CD4-positive, alpha-beta memory T cell (primary cell): Measurements from ENCODE around the gene JMJD7. TPM values are rescaled to one million over a fixed set of nuclear protein-coding genes. Genes with fewer than 3 reads are reported as not detected.

Source experiments
- CTCF ChIA-PET: fragments of 350-600 bp; sonication (Branson Sonifier 250); formaldehyde crosslinking; loops from one replicate; lab custom pipeline; 2021; ENCODE audit warnings: inconsistent platforms; ENCODE audit not compliant: partially characterized antibody; lab: Charles Lee
- POLR2A ChIA-PET: fragments of 350-600 bp; sonication (Branson Sonifier 250); formaldehyde crosslinking; loops from one replicate; lab custom pipeline; 2021; ENCODE audit not compliant: partially characterized antibody; lab: Charles Lee
- DNase-seq, 5 donors: peaks; one replicate each; pipeline versions ENCODE4 v3.0.0 to v3.0.0-alpha.2; 2020 to 2022; ENCODE audit warnings: mixed read lengths in 1 of 5
- H3K27ac ChIP-seq: one replicate; pipeline ENCODE4 v1.7.0; 2013; ENCODE audit warnings: low read depth, low read length
- H3K27me3 ChIP-seq: 2 replicates; pipeline ENCODE4 v1.7.0; 2013; ENCODE audit warnings: mild to moderate bottlenecking, low read length, moderate library complexity; ENCODE audit not compliant: insufficient read depth
- H3K36me3 ChIP-seq: 2 replicates; pipeline ENCODE4 v1.7.0; 2013; ENCODE audit warnings: mild to moderate bottlenecking, low read length, moderate library complexity; ENCODE audit not compliant: insufficient read depth
- H3K4me1 ChIP-seq: 2 replicates; pipeline ENCODE4 v1.7.0; 2013; ENCODE audit warnings: mild to moderate bottlenecking, low read length, moderate library complexity; ENCODE audit not compliant: insufficient read depth
- H3K4me3 ChIP-seq, 2 donors: one replicate each; pipeline ENCODE4 v1.7.0; 2013; ENCODE audit warnings: low read length in 2 of 2, mild to moderate bottlenecking in 1 of 2
- H3K9me3 ChIP-seq, 2 donors: one replicate each; pipeline ENCODE4 v1.7.0; 2013; ENCODE audit warnings: low read length in 2 of 2, control low read depth in 1 of 2; ENCODE audit not compliant: control insufficient read depth in 1 of 2
- H3K27ac Mint-ChIP-seq, 7 donors: one replicate each; pipeline ENCODE4 v1.8.0; 2020 to 2021; ENCODE audit warnings: mixed read lengths in 7 of 7, mild to moderate bottlenecking in 6 of 7, inconsistent platforms in 3 of 7, moderate library complexity in 3 of 7
- H3K27me3 Mint-ChIP-seq, 2 donors: one replicate each; pipeline ENCODE4 v1.8.0; 2020 to 2021; ENCODE audit warnings: mixed read lengths in 2 of 2
- H3K36me3 Mint-ChIP-seq, 2 donors: one replicate each; pipeline ENCODE4 v1.8.0; 2020 to 2021; ENCODE audit warnings: mixed read lengths in 2 of 2, inconsistent platforms in 1 of 2, mild to moderate bottlenecking in 1 of 2
- H3K4me1 Mint-ChIP-seq, 4 donors: one replicate each; pipeline ENCODE4 v1.8.0; 2020 to 2021; ENCODE audit warnings: mixed read lengths in 4 of 4, mild to moderate bottlenecking in 1 of 4
- H3K4me3 Mint-ChIP-seq, 8 donors: one replicate each; pipeline ENCODE4 v1.8.0; 2020 to 2021; ENCODE audit warnings: mixed read lengths in 8 of 8, mild to moderate bottlenecking in 7 of 8, moderate library complexity in 6 of 8, inconsistent platforms in 3 of 8
- H3K9me3 Mint-ChIP-seq, 8 donors: one replicate each; pipeline ENCODE4 v1.8.0; 2020 to 2021; ENCODE audit warnings: mixed read lengths in 8 of 8, mild to moderate bottlenecking in 5 of 8, inconsistent platforms in 3 of 8, moderate library complexity in 1 of 8
- intact Hi-C: fragments of 100-400 bp; cut with micrococcal nuclease; formaldehyde crosslinking; loops from one replicate; pipeline ENCODE4 v1.15.1; 2023
- polyA plus RNA-seq, 2 donors: library from polyadenylated mRNA; unstranded; fragments of 300-500 nt; fragmentation: Illumina TruSeq; gene quantifications; one replicate each; pipeline ENCODE4 v1.2.3, GENCODE V29; 2021
- total RNA-seq, 2 experiments: library from RNA; stranded (reverse); gene quantifications; one replicate each; pipeline ENCODE4 v1.2.3, GENCODE V29; 2021

The JMJD7 gene
- total and polyA plus RNA-seq, 4 experiments from 2014 or later: 18.7 to 78.5 (median 51.5) TPM

DNA sequence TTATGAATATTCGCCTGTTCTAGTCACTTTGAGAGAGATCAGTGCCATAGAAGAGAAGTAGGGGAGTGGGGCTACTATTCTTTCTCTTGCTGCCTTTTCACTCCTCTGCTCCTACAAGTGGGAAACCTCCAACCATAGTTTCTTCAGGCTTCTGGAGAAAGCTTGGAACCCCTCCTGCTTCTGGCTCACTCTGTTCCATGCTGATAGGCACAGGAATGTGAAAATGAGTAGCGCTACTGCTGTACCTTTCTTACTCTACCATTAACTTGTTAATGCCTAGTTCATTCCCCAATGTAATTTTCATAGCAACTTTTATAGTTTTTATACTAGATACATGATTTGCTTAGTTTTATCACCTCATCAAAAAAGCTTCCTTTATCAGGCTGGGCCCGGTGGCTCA, 26.7 kb upstream of the JMJD7 start:
- H3K27ac ChIP-seq: no peak overlapping the region
- no peak overlapping the region for H3K27ac Mint-ChIP-seq
- no peak for DNase-seq
- CTCF ChIA-PET: interaction anchor here (2.9 kb wide), 1 partner anchor 28 kb away, joined by 13 read pairs; the partner anchor contains the start of gene MAPKBP1
- H3K36me3 Mint-ChIP-seq: peaks cover 20 to 36% of the 10 kb centered on the region in 2 donors
- no peaks in the 10 kb centered on the region for H3K27me3 ChIP-seq
- peaks cover 6% of the 10 kb centered on the region for H3K36me3 ChIP-seq
- H3K9me3 ChIP-seq: no peaks in the 10 kb centered on the region
- H3K27me3 Mint-ChIP-seq: no peaks in the 10 kb centered on the region
- intact Hi-C loops: no loop called here
- H3K4me1 Mint-ChIP-seq: peaks cover 2 to 11% (median 6%) of the 10 kb centered on the region in 4 donors
- no peaks in the 10 kb centered on the region for H3K4me1 ChIP-seq
- H3K9me3 Mint-ChIP-seq: peaks cover 0 to 4% (median 0%) of the 10 kb centered on the region in 8 donors
- no peak overlapping the region for H3K4me3 ChIP-seq
- POLR2A ChIA-PET: no interaction called here
- H3K4me3 Mint-ChIP-seq: no peak overlapping the region

DNA sequence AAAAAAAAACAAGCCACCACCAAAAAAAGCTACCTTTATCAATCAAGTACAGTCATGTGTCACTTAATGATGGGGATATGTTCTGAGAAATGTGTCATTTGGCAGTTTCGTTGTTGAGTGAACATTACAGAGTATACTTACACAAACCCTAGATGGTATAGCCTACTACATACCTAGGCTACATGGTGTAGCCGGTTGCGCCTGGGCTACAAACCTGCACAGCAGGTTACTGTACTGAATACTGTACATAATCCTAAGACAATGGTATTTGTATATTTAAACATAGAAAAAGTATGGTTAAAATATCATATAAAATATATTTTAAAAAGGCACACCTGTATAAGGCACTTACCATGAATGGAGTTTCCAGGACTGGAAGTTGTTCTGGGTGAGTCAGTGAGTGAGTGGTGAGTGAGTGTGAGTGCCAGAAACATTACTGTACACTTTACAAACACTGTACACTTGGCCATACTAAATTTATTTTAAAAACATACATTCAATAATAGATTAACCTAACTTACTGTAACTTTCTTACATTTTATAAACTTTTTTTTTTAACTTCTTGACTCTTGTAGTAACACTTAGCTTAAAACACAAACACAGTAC, 25.9 kb upstream of the JMJD7 start:
- POLR2A ChIA-PET: no interaction called here

DNA sequence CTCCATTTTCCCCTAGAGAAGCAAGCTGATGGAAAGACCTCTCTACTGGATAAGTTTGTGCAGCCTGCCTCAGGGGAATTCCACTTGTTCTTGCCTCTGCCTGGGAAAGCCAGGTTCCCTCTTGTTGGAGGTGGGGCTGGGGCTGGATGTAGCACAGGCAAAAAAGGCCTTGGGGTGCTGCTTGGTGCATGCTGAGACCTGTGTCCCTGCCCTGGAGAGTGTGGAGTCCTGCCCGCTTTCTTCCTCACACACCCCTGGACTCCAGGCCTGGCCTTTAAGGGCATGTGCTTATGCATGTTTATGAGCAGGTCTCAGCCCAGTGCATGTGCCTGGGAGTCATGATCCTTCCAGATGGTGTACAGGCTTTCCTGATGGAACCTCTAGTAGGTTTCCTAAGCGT, 23.5 kb upstream of the JMJD7 start:
- no peak for DNase-seq
- no peaks in the 10 kb centered on the region for H3K4me1 ChIP-seq
- Mint-ChIP-seq H3K9me3 (peaks cover 0 to 2% (median 0%) of the 10 kb centered on the region in 8 donors), H3K27ac (peak overlapping the region in 2 of 7 donors; percentile 10 to 38), H3K4me3 (no peak overlapping the region), H3K27me3 (no peaks in the 10 kb centered on the region), H3K4me1 (peaks cover 0 to 8% (median 2%) of the 10 kb centered on the region in 4 donors), H3K36me3 (peaks cover 16 to 38% of the 10 kb centered on the region in 2 donors)
- ChIA-PET POLR2A (no interaction called here), CTCF (interaction anchor here (0.7 to 10.2 kb wide), 2 partner anchors 29 to 202 kb away, joined by 3 to 327 read pairs; partner anchors contain the start of gene MAPKBP1)
- no peaks in the 10 kb centered on the region for H3K9me3 ChIP-seq
- peaks cover 6% of the 10 kb centered on the region for H3K36me3 ChIP-seq
- no peak overlapping the region for H3K27ac ChIP-seq
- H3K4me3 ChIP-seq: no peak overlapping the region
- H3K27me3 ChIP-seq: no peaks in the 10 kb centered on the region
- intact Hi-C loops: no loop called here

More for the DNA sequence above, 25.9 kb upstream of the JMJD7 start:
- Histone ChIP-seq H3K27me3 (no peaks in the 10 kb centered on the region), H3K4me1 (no peaks in the 10 kb centered on the region), H3K36me3 (peaks cover 6% of the 10 kb centered on the region), H3K27ac (no peak overlapping the region), H3K9me3 (no peaks in the 10 kb centered on the region), H3K4me3 (no peak overlapping the region)
- intact Hi-C loops: no loop called here
- no peak overlapping the region for H3K4me3 Mint-ChIP-seq
- peaks cover 20 to 38% of the 10 kb centered on the region in 2 donors for H3K36me3 Mint-ChIP-seq
- H3K9me3 Mint-ChIP-seq: peaks cover 0 to 4% (median 0%) of the 10 kb centered on the region in 8 donors
- no peak overlapping the region for H3K27ac Mint-ChIP-seq
- CTCF ChIA-PET: interaction anchor here (0.7 to 2.9 kb wide), 4 partner anchors 9 to 199 kb away, joined by 3 to 13 read pairs (median 5); partner anchors contain the start of gene MAPKBP1
- no peak for DNase-seq
- H3K4me1 Mint-ChIP-seq: peaks cover 0 to 8% (median 5%) of the 10 kb centered on the region in 4 donors
- no peaks in the 10 kb centered on the region for H3K27me3 Mint-ChIP-seq

DNA sequence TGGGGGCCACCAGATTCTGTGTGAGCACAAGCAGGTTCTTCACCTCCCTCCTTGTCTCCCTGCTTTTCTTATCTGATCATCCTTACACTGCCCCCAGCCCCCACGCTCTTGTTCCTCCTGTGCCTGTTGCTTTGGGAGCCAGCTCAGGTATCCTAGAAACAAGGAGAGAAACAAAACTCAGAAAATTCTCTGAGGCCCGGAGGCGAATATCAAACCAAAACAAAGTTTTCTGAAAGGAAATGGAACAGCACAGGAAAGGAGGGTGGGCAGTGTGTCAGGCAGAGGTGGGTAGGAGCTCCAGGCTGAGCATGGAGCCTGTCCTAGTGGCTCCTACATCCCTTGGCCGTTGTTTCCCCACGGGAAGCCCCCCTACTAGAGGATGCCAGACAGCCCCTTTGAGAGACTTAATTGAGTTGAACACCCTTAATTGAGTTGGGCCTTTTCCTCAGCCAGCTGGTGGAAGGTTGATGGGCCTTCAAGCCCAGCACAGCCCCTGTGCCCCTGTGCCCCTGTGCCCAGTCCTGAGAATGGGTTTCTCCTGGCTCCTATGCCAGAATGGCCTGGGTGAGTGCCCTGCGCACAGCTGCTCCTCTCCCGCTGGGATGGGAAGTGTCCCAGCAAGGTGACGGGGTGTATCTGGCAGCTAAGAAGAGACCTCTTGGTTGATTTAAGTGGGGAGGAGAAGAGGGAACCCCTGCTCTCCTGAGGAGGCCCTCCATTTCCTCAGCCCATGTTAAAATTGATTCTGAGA, 22.8 kb upstream of the JMJD7 start:
- no peaks in the 10 kb centered on the region for H3K4me1 ChIP-seq
- H3K36me3 Mint-ChIP-seq: peaks cover 12 to 32% of the 10 kb centered on the region in 2 donors
- H3K4me1 Mint-ChIP-seq: peaks cover 0 to 9% (median 2%) of the 10 kb centered on the region in 4 donors
- H3K27ac Mint-ChIP-seq: peak overlapping the region in 6 of 7 donors; percentile 2 to 87 (median 62)
- H3K9me3 ChIP-seq: no peaks in the 10 kb centered on the region
- H3K4me3 ChIP-seq: no peak overlapping the region
- no peak overlapping the region for H3K4me3 Mint-ChIP-seq
- peaks cover under 1% of the 10 kb centered on the region for H3K36me3 ChIP-seq
- H3K27ac ChIP-seq: no peak overlapping the region
- no peak for DNase-seq
- peaks cover 0 to 2% (median 0%) of the 10 kb centered on the region in 8 donors for H3K9me3 Mint-ChIP-seq
- H3K27me3 ChIP-seq: no peaks in the 10 kb centered on the region
- intact Hi-C loops: no loop called here
- CTCF ChIA-PET: interaction anchor here (0.7 to 10.2 kb wide), 2 partner anchors 29 to 203 kb away, joined by 3 to 327 read pairs; partner anchors contain the start of gene MAPKBP1
- no peaks in the 10 kb centered on the region for H3K27me3 Mint-ChIP-seq
- POLR2A ChIA-PET: no interaction called here

GRCh38 chr15:41805711-41806110, 22.2 kb upstream of the JMJD7 start:
- Histone ChIP-seq H3K4me1 (peaks cover under 1% of the 10 kb centered on the region), H3K27me3 (no peaks in the 10 kb centered on the region), H3K9me3 (no peaks in the 10 kb centered on the region), H3K4me3 (no peak overlapping the region), H3K27ac (no peak overlapping the region), H3K36me3 (no peaks in the 10 kb centered on the region)
- intact Hi-C loops: no loop called here
- Mint-ChIP-seq H3K4me1 (peaks cover under 1 to 12% (median 3%) of the 10 kb centered on the region in 4 donors), H3K9me3 (peaks cover 0 to 2% (median 0%) of the 10 kb centered on the region in 8 donors), H3K36me3 (peaks cover 6 to 27% of the 10 kb centered on the region in 2 donors), H3K27me3 (no peaks in the 10 kb centered on the region), H3K27ac (peak overlapping the region in 1 of 7 donors; percentile 48), H3K4me3 (no peak overlapping the region)
- ChIA-PET POLR2A (no interaction called here), CTCF (interaction anchor here (10.2 kb wide), 1 partner anchor 30 kb away, joined by 327 read pairs; the partner anchor contains the start of gene MAPKBP1)
- DNase-seq: no peak

DNA sequence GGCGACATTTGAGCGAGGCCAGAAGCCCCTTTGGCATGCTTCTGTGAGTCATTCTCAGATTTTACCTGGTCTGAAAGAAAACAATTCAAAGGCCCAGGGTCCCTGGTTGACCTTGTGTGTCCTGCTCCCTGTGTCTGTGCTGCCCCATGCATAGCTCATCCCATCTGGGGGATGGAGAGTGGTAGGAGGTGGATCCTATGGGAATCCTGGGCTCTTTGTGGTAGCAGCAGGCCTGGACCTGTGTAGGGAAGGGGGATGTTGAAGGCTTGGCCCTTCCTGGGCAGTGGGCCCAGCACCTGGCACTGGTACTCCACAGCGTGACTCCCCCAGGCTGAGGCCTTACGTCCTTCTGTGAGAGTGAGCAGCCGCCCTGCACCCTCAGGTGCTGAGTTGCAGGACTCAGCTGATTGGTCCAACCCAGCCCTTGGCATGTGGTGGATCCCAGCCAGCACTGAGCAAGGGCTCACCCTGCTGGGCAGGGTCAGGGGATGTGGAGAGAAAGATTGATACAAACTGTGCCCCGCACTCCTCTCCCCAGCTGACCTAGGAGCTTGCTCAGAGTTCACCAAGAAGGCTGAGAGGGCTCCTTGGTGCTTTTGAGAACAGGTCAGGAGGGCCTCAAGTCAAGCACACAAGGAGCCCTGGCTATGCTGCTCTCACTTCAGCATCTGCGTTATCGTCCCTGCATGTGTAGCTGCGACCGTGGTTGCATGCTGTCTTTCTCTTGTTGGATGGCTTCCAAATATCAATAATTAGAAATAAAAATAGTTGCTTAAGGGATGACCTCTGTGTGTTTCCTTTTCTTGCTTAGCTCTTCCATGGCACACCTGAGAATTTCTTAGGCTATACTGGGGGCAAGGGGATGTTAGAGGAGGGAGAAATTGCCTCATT, 21.4 kb upstream of the JMJD7 start:
- Mint-ChIP-seq H3K27me3 (no peaks in the 10 kb centered on the region), H3K27ac (peak overlapping the region in 3 of 7 donors; percentile 19 to 54 (median 29)), H3K36me3 (peaks cover 0 to 25% of the 10 kb centered on the region in 2 donors), H3K4me1 (peaks cover 9 to 20% (median 10%) of the 10 kb centered on the region in 4 donors), H3K4me3 (no peak overlapping the region), H3K9me3 (peaks cover 0 to 2% (median 0%) of the 10 kb centered on the region in 8 donors)
- H3K36me3 ChIP-seq: no peaks in the 10 kb centered on the region
- ChIA-PET CTCF (interaction anchor here (2.1 to 10.2 kb wide), 2 partner anchors 31 to 98 kb away, joined by 5 to 327 read pairs; partner anchors contain the start of gene MAPKBP1), POLR2A (no interaction called here)
- peaks cover 9% of the 10 kb centered on the region for H3K4me1 ChIP-seq
- no peak overlapping the region for H3K27ac ChIP-seq
- no peaks in the 10 kb centered on the region for H3K27me3 ChIP-seq
- intact Hi-C loops: no loop called here
- H3K4me3 ChIP-seq: no peak overlapping the region
- DNase-seq: no peak
- H3K9me3 ChIP-seq: no peaks in the 10 kb centered on the region
